ENCODE results near the gene LCE2D.
"Not testable (repeated sequence)": the region's sequence is repeated elsewhere in the genome, so short reads cannot be mapped to it uniquely, and the experiment has no call there.

DNA sequence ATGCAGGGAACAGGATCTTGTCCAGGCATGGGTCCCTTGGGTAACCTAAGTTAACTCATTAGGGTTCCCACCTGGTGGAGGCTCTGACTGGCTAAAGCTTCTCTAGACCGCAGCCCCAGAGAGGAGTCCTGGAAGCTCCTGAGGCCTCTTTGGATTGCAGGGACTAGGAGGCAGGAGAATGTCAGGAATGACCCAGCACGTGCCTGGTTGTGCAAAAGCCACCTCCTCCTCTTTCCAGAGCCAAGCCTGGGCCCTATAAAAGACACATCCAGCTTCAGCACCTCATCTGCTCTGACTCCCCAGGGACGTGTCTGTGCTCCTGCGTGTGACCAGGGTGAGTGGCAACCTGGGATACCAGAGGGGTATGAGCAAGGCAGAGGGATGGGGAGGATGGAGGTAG is 22.6 kb downstream of the LCE2D start, which contains the start of gene LCE2B:
- TF ChIP-seq POLR2A, EP300 (IDR thresholded peaks at IDR 0.05): not testable (repeated sequence)
- TF ChIP-seq, protein P1, sequence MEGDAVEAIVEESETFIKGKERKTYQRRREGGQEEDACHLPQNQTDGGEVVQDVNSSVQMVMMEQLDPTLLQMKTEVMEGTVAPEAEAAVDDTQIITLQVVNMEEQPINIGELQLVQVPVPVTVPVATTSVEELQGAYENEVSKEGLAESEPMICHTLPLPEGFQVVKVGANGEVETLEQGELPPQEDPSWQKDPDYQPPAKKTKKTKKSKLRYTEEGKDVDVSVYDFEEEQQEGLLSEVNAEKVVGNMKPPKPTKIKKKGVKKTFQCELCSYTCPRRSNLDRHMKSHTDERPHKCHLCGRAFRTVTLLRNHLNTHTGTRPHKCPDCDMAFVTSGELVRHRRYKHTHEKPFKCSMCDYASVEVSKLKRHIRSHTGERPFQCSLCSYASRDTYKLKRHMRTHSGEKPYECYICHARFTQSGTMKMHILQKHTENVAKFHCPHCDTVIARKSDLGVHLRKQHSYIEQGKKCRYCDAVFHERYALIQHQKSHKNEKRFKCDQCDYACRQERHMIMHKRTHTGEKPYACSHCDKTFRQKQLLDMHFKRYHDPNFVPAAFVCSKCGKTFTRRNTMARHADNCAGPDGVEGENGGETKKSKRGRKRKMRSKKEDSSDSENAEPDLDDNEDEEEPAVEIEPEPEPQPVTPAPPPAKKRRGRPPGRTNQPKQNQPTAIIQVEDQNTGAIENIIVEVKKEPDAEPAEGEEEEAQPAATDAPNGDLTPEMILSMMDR (IDR thresholded peaks at IDR 0.05) = not testable (repeated sequence)

All from upper lobe of left lung (tissue), 4 donors.